Hepatocyte (in vitro differentiated cells): ENCODE measurements around the gene IP6K3. TPM values are rescaled to one million over a fixed set of nuclear protein-coding genes. Genes with fewer than 3 reads are reported as not detected.

Experiments
- DNase-seq: peaks from one replicate; pipeline ENCODE4 v3.0.0-alpha.2; 2016; ENCODE audit warnings: low spot score
- H2AFZ ChIP-seq: fragments of 200-600 bp; sonication (generic); 2 replicates; pipeline ENCODE4 v1.6.0; 2016; ENCODE audit warnings: antibody characterized with exemption, mild to moderate bottlenecking
- H3K27ac ChIP-seq: fragments of 200-600 bp; sonication (generic); 2 replicates; pipeline ENCODE4 v1.5.1; 2016; ENCODE audit warnings: mild to moderate bottlenecking
- H3K27me3 ChIP-seq: fragments of 200-600 bp; sonication (generic); 2 replicates; pipeline ENCODE4 v1.6.1; 2016
- H3K36me3 ChIP-seq: fragments of 200-600 bp; sonication (generic); replicated peaks from 2 replicates; pipeline ENCODE4 v1.5.1; 2016; ENCODE audit warnings: low read depth; ENCODE audit not compliant: insufficient read depth
- H3K4me1 ChIP-seq: fragments of 200-600 bp; sonication (generic); 2 replicates; pipeline ENCODE4 v1.5.1; 2016; ENCODE audit warnings: mild to moderate bottlenecking, moderate library complexity; ENCODE audit not compliant: insufficient read depth
- H3K4me2 ChIP-seq: fragments of 200-600 bp; sonication (generic); 2 replicates; pipeline ENCODE4 v1.6.0; 2016
- H3K4me3 ChIP-seq: fragments of 200-600 bp; sonication (generic); 2 replicates; pipeline ENCODE4 v1.5.1; 2016; ENCODE audit warnings: mild to moderate bottlenecking
- H3K79me2 ChIP-seq: fragments of 200-600 bp; sonication (generic); 2 replicates; pipeline ENCODE4 v1.6.0; 2017; ENCODE audit warnings: mild to moderate bottlenecking
- H3K9me2 ChIP-seq: fragments of 200-600 bp; sonication (generic); replicated peaks from 2 replicates; pipeline ENCODE4 v1.6.0; 2017; ENCODE audit warnings: mild to moderate bottlenecking; ENCODE audit not compliant: insufficient read depth
- H3K9me3 ChIP-seq: fragments of 200-600 bp; sonication (generic); 2 replicates; pipeline ENCODE4 v1.5.1; 2016; ENCODE audit warnings: low read depth, mild to moderate bottlenecking
- H4K20me1 ChIP-seq: fragments of 200-600 bp; sonication (generic); 2 replicates; pipeline ENCODE4 v1.6.0; 2016; ENCODE audit warnings: mild to moderate bottlenecking; ENCODE audit not compliant: insufficient read depth, poor library complexity, severe bottlenecking
- CTCF ChIP-seq: fragments of 200-600 bp; sonication (generic); IDR thresholded peaks from 2 replicates; pipeline ENCODE4 v1.5.1; 2016; ENCODE audit warnings: antibody characterized with exemption, mild to moderate bottlenecking; ENCODE audit not compliant: poor library complexity
- EZH2 ChIP-seq: fragments of 200-600 bp; sonication (generic); IDR thresholded peaks from 2 replicates; pipeline ENCODE4 v1.6.1; 2016; ENCODE audit warnings: antibody characterized with exemption, mild to moderate bottlenecking, borderline replicate concordance
- EZH2phosphoT487 ChIP-seq: fragments of 200-600 bp; sonication (generic); IDR thresholded peaks from one replicate; pipeline ENCODE4 v1.6.1; 2018; ENCODE audit warnings: antibody characterized with exemption, mild to moderate bottlenecking, low read depth, moderate library complexity; ENCODE audit not compliant: unreplicated experiment, severe bottlenecking
- WGBS: methylation state at CpG from one replicate; pipeline ENCODE4 v1.1.6; 2016; ENCODE audit warnings: low lambda C conversion rate; ENCODE audit errors: missing lambda C conversion rate; 5-methylcytosine and 5-hydroxymethylcytosine counted together
- polyA plus RNA-seq: library from polyadenylated mRNA; unstranded; fragments of >200 nt; fragmentation: Nextera tagmentation; extraction: Ambion mirVana; gene quantifications from 2 replicates; pipeline ENCODE4 v1.2.1, GENCODE V29; 2016
- total RNA-seq: library from RNA; depleted of rRNA; stranded (reverse); fragments of >200 nt; gene quantifications from 2 replicates; pipeline ENCODE4 v1.2.3, GENCODE V29; 2014

The IP6K3 gene
- total and polyA plus RNA-seq, 2 experiments from 2014 or later: 9.5 to 25.3 TPM

- Histone ChIP-seq H3K9me3 (no peaks in the 10 kb centered on the region), H3K4me2 (no peak overlapping the region), H3K27me3 (no peaks in the 10 kb centered on the region), H3K27ac (no peak overlapping the region), H3K4me1 (peaks cover 31% of the 10 kb centered on the region), H3K79me2 (no peaks in the 10 kb centered on the region), H3K4me3 (no peak overlapping the region), H3K36me3 (no peaks in the 10 kb centered on the region), H3K9me2 (no peaks in the 10 kb centered on the region), H2AFZ (no peak overlapping the region), H4K20me1 (no peaks in the 10 kb centered on the region)
- DNase-seq: no peak
- WGBS: 97% methylated on average over 3 of the region's 3 CpGs
- TF ChIP-seq EZH2phosphoT487 (no peak), CTCF (no peak)
Observed at GRCh38 chr6:33774774-33775173, 28.1 kb upstream of the IP6K3 start.

- Histone ChIP-seq H3K36me3 (no peaks in the 10 kb centered on the region), H3K27me3 (no peaks in the 10 kb centered on the region), H3K27ac (no peak overlapping the region), H3K4me2 (no peak overlapping the region), H3K4me1 (peaks cover 33% of the 10 kb centered on the region), H3K9me2 (no peaks in the 10 kb centered on the region), H2AFZ (no peak overlapping the region), H3K4me3 (no peak overlapping the region), H4K20me1 (no peaks in the 10 kb centered on the region), H3K79me2 (no peaks in the 10 kb centered on the region), H3K9me3 (no peaks in the 10 kb centered on the region)
- TF ChIP-seq EZH2phosphoT487: no peak
- no peak for TF ChIP-seq EZH2
- no peak for TF ChIP-seq CTCF
- no peak for DNase-seq
- 80% methylated on average over 6 of the region's 6 CpGs for WGBS
Observed at GRCh38 chr6:33772902-33773472, 26.3 kb upstream of the IP6K3 start.

- Histone ChIP-seq H3K4me2 (peak overlapping the region; percentile 57), H3K4me3 (no peak overlapping the region), H4K20me1 (no peaks in the 10 kb centered on the region), H3K27ac (peak overlapping the region; percentile 51), H3K27me3 (no peaks in the 10 kb centered on the region), H2AFZ (no peak overlapping the region), H3K79me2 (no peaks in the 10 kb centered on the region), H3K9me2 (no peaks in the 10 kb centered on the region), H3K4me1 (peaks cover 33% of the 10 kb centered on the region), H3K9me3 (no peaks in the 10 kb centered on the region), H3K36me3 (no peaks in the 10 kb centered on the region)
- DNase-seq: peak; percentile 53
- WGBS: 73% methylated on average over 23 of the region's 24 CpGs
- TF ChIP-seq EZH2phosphoT487 (no peak), EZH2 (no peak), CTCF (no peak)
Observed at GRCh38 chr6:33772082-33772830, 25.6 kb upstream of the IP6K3 start.
